Esophagus squamous epithelium (tissue), 4 donors: ENCODE measurements around the gene SPOCK1.

ENCODE experiments used
- CTCF ChIP-seq, 6 experiments: fragments of 450-650 bp in 4 of 6; fragments of 200-600 bp in 2 of 6; sonication (generic) in 2 of 6; IDR thresholded peaks; one replicate each; pipeline ENCODE4 v1.5.1; 2016 to 2019; ENCODE audit warnings: antibody characterized with exemption in 6 of 6, mild to moderate bottlenecking in 4 of 6, moderate library complexity in 4 of 6
- POLR2A ChIP-seq, 4 donors: fragments of 450-650 bp; IDR thresholded peaks; one replicate each; pipeline ENCODE4 v1.6.1; 2017; ENCODE audit warnings: antibody characterized with exemption in 4 of 4, mild to moderate bottlenecking in 4 of 4, moderate library complexity in 3 of 4

GRCh38 chr5:137375741-137376526 lies 123.2 kb downstream of the SPOCK1 start:
- TF ChIP-seq CTCF (IDR thresholded peaks at IDR 0.05) (no peak), POLR2A (IDR thresholded peaks at IDR 0.05) (no peak)
